A549 (cell line): ENCODE results near the gene MYOM1. TPM values are rescaled to one million over a fixed set of nuclear protein-coding genes. Genes with fewer than 3 reads are reported as not detected.

Experiments used
- ATAC-seq, 2 experiments: fragments of 200-7000 bp in 1 of 2; fragments of >200 bp in 1 of 2; cut with Nextera tagmentation in 1 of 2; cut with Tn5 transposase in 1 of 2; 3 replicates each; pipeline versions ENCODE4 v1.8.0 to v1.9.1; 2018 to 2020; ENCODE audit warnings: mild to moderate bottlenecking in 1 of 2, moderate library complexity in 1 of 2
- CTCF ChIA-PET: fragments of 300-600 bp; sonication (Branson Sonifier 250); formaldehyde crosslinking; extraction: SDS; loops from one replicate; lab custom pipeline; 2021; ENCODE audit warnings: antibody characterized with exemption, inconsistent platforms; lab: Yijun Ruan, JAX
- POLR2A ChIA-PET: fragments of 350-600 bp; formaldehyde crosslinking; extraction: SDS; loops from one replicate; lab custom pipeline; 2021; ENCODE audit warnings: antibody characterized with exemption, inconsistent platforms; lab: Yijun Ruan, JAX
- DNase-seq, 2 experiments: peaks; one replicate each; pipeline versions ENCODE4 v3.0.0 to v3.0.0-alpha.2; 2011 to 2016; ENCODE audit warnings: low read depth in 1 of 2, low spot score in 1 of 2
- FAIRE-seq: peaks from 2 replicates; lab custom pipeline; 2011; peaks lifted over from hg19 to GRCh38; lab: Jason Lieb, UNC
- H3K27ac ChIP-seq, 2 experiments: fragments of >200 bp; sonication (Bioruptor Twin); formaldehyde crosslinking; 3 replicates each; pipeline ENCODE4 v1.5.1; 2016 to 2017
- H3K4me1 ChIP-seq: fragments of >200 bp; sonication (Bioruptor Twin); formaldehyde crosslinking; 3 replicates; pipeline ENCODE4 v1.6.1; 2016
- H3K4me2 ChIP-seq: fragments of >200 bp; sonication (Bioruptor Twin); formaldehyde crosslinking; 3 replicates; pipeline ENCODE4 v1.6.1; 2016
- H3K4me3 ChIP-seq: fragments of >200 bp; sonication (Bioruptor Twin); formaldehyde crosslinking; 3 replicates; pipeline ENCODE4 v1.5.1; 2016
- H3K9me3 ChIP-seq: fragments of >200 bp; sonication (Bioruptor Twin); formaldehyde crosslinking; 3 replicates; pipeline ENCODE4 v1.6.1; 2016
- CBX2 ChIP-seq: fragments of 200-600 bp; sonication (generic); IDR thresholded peaks from 2 replicates; pipeline ENCODE4 v1.6.1; 2016; ENCODE audit warnings: low read depth, mild to moderate bottlenecking, borderline replicate concordance
- CTCF ChIP-seq: fragments of >200 bp; sonication (Bioruptor Twin); formaldehyde crosslinking; IDR thresholded peaks from 3 replicates; pipeline ENCODE4 v1.5.1; 2016
- EHF ChIP-seq: fragments of 250-450 bp; sonication (Bioruptor Pico); IDR thresholded peaks from 2 replicates; pipeline ENCODE4 v1.5.0; 2020; ENCODE audit warnings: mild to moderate bottlenecking
- ELK1 ChIP-seq: fragments of 150-350 bp; IDR thresholded peaks from 2 replicates; pipeline ENCODE4 v1.6.1; 2014; ENCODE audit warnings: low read depth, mild to moderate bottlenecking, low read length
- ESRRA ChIP-seq: fragments of 150-350 bp; IDR thresholded peaks from 2 replicates; pipeline ENCODE4 v1.6.1; 2014; ENCODE audit warnings: mild to moderate bottlenecking, low read length, borderline replicate concordance
- FOSB ChIP-seq: fragments of 250-450 bp; sonication (Bioruptor Pico); IDR thresholded peaks from 2 replicates; pipeline ENCODE4 v1.5.0; 2020; ENCODE audit warnings: mild to moderate bottlenecking, moderate library complexity
- FOSL2 ChIP-seq, 2 experiments: fragments of 450-650 bp in 1 of 2; fragments of >200 bp in 1 of 2; sonication (Bioruptor Twin) in 1 of 2; formaldehyde crosslinking; IDR thresholded peaks; 2 replicates each; pipeline versions ENCODE4 v1.5.0 to v1.6.1; 2016 to 2020; ENCODE audit warnings: mild to moderate bottlenecking in 1 of 2, moderate library complexity in 1 of 2
- HDAC2 ChIP-seq: fragments of 200-600 bp; sonication (generic); IDR thresholded peaks from 2 replicates; pipeline ENCODE4 v1.6.1; 2016
- HEYL ChIP-seq: fragments of 250-450 bp; sonication (Bioruptor Pico); IDR thresholded peaks from 2 replicates; pipeline ENCODE4 v1.8.0; 2021; ENCODE audit warnings: mild to moderate bottlenecking, moderate library complexity
- JUN ChIP-seq, 2 experiments: fragments of >200 bp; sonication (Bioruptor Twin); formaldehyde crosslinking; IDR thresholded peaks; 2 replicates in 1 of 2; 3 replicates in 1 of 2; pipeline ENCODE4 v1.6.1; 2016 to 2017
- POLR2A ChIP-seq: IDR thresholded peaks from 2 replicates; pipeline ENCODE4 v1.6.1; 2012; ENCODE audit warnings: mild to moderate bottlenecking, low read length
- RAD21 ChIP-seq, 2 experiments: fragments of >200 bp in 1 of 2; sonication (Bioruptor Twin) in 1 of 2; formaldehyde crosslinking in 1 of 2; IDR thresholded peaks in 1 of 2; conservative IDR thresholded peaks in 1 of 2; 2 replicates in 1 of 2; 3 replicates in 1 of 2; pipeline ENCODE4 v1.6.1; 2012 to 2018; ENCODE audit warnings: inconsistent platforms in 1 of 2
- RCOR1 ChIP-seq: fragments of 150-350 bp; IDR thresholded peaks from 2 replicates; pipeline ENCODE4 v1.6.1; 2014; ENCODE audit warnings: antibody characterized with exemption, low read length, low read depth
- SMC3 ChIP-seq: fragments of >200 bp; sonication (Bioruptor Twin); formaldehyde crosslinking; IDR thresholded peaks from 3 replicates; pipeline ENCODE4 v1.6.1; 2018; ENCODE audit warnings: inconsistent platforms
- TFCP2L1 ChIP-seq: fragments of 250-450 bp; sonication (Bioruptor Pico); IDR thresholded peaks from 2 replicates; pipeline ENCODE4 v1.5.0; 2021; ENCODE audit warnings: mild to moderate bottlenecking
- WGBS: methylation state at CpG from one replicate; pipeline ENCODE4 v1.1.6; 2017; ENCODE audit errors: missing lambda C conversion rate; 5-methylcytosine and 5-hydroxymethylcytosine counted together
- polyA plus RNA-seq, 4 experiments: library from polyadenylated mRNA; depleted of rRNA in 3 of 4; stranded (reverse); fragments of >200 nt; fragmentation: RNase III in 1 of 4; extraction: RNeasy Plus Mini Kit Qiagen cat#74134 plus additional on column Dnase treatment in 1 of 4; gene quantifications; 2 replicates in 3 of 4; 3 replicates in 1 of 4; pipeline ENCODE4 v1.2.3, GENCODE V29; 2011 to 2017

Gene MYOM1
- polyA plus RNA-seq, 2 of the 4 experiments (the other 2 are of a cell fraction) = 0.18 to 0.30 TPM

- no peak for DNase-seq
- no peak for FAIRE-seq
- Histone ChIP-seq H3K4me2 (no peak overlapping the region; the same call in 2 of the 3 replicates), H3K4me3 (no peak overlapping the region), H3K4me1 (peaks cover 10% of the 10 kb centered on the region; the same call in 1 of the 3 replicates), H3K9me3 (no peaks in the 10 kb centered on the region), H3K27ac (no peak overlapping the region; a peak in 1 of 6 replicates)
- CTCF ChIA-PET = interaction anchor here (1.2 to 2.7 kb wide), 3 partner anchors 16 to 93 kb away, joined by 4 to 13 read pairs (median 6); no protein-coding TSS in a partner anchor
- 84% methylated on average over 8 of the region's 8 CpGs for WGBS
- POLR2A ChIA-PET = no interaction called here
- TF ChIP-seq FOSB (CRISPR knock-in tag) (no peak), HEYL (CRISPR knock-in tag) (no peak), FOSL2 (IDR thresholded peaks at IDR 0.05) (no peak), FOSL2 (CRISPR knock-in tag; IDR thresholded peaks at IDR 0.05) (no peak), EHF (CRISPR knock-in tag) (no peak), JUN (IDR thresholded peaks at IDR 0.05) (no peak), HDAC2 (no peak), POLR2A (no peak), CTCF (no peak)
- ATAC-seq = no peak
Observed at GRCh38 chr18:3153107-3153704, 66.6 kb downstream of the MYOM1 start.

- H3K4me1 ChIP-seq = peaks cover 10% of the 10 kb centered on the region; the same call in 1 of the 3 replicates
- no peak for ATAC-seq
Observed at GRCh38 chr18:3152294-3152693, 67.5 kb downstream of the MYOM1 start.

GRCh38 chr18:3151399-3152264 is 68.1 kb downstream of the MYOM1 start:
- POLR2A ChIA-PET = no interaction called here
- WGBS = 31% methylated on average over 18 of the region's 18 CpGs
- Histone ChIP-seq H3K4me2 (peak overlapping the region; percentile 33; the same call in 1 of the 3 replicates), H3K4me3 (no peak overlapping the region), H3K27ac (peak overlapping the region in 1 of 2 experiments; percentile 30; a peak in 1 of 6 replicates), H3K4me1 (peaks cover 10% of the 10 kb centered on the region; the same call in 1 of the 3 replicates), H3K9me3 (no peaks in the 10 kb centered on the region)
- DNase-seq (peak; percentile 17 to 30), ATAC-seq (no peak), FAIRE-seq (no peak)
- CTCF ChIA-PET = interaction anchor here (0.5 to 2.7 kb wide), 25 partner anchors 11 to 232 kb away, joined by 3 to 13 read pairs (median 4); no protein-coding TSS in a partner anchor
- TF ChIP-seq HDAC2 = no peak
- peak; percentile 70 for TF ChIP-seq SMC3
- TF ChIP-seq POLR2A = no peak
- TF ChIP-seq RAD21 (conservative IDR thresholded peaks at IDR 0.05 in 1 of 2, IDR thresholded peaks at IDR 0.05 in 1 of 2) = peak; percentile 61 to 70
- TF ChIP-seq CTCF = peak; percentile 67
- TF ChIP-seq RCOR1 = no peak

More at GRCh38 chr18:3152294-3152693, 67.5 kb downstream of the MYOM1 start:
- POLR2A ChIA-PET = no interaction called here
- 57% methylated on average over 1 of the region's 1 CpG for whole genome bisulfite sequencing
- TF ChIP-seq ELK1 (no peak), ESRRA (no peak), TFCP2L1 (CRISPR knock-in tag) (no peak), CBX2 (no peak)
- Histone ChIP-seq H3K9me3 (no peaks in the 10 kb centered on the region), H3K4me2 (no peak overlapping the region), H3K27ac (peak overlapping the region in 1 of 2 experiments; percentile 30; a peak in 1 of 6 replicates), H3K4me3 (no peak overlapping the region)
- DNase-seq (no peak), FAIRE-seq (no peak)
- CTCF ChIA-PET = interaction anchor here (0.9 to 2.7 kb wide), 12 partner anchors 11 to 181 kb away, joined by 3 to 13 read pairs (median 4); no protein-coding TSS in a partner anchor
